Breast epithelium (tissue), 4 donors: Measurements from ENCODE around the gene SCARF1. TPM values are rescaled to one million over a fixed set of nuclear protein-coding genes. Genes with fewer than 3 reads are reported as not detected.

Experiments
- DNase-seq, 2 donors: peaks; one replicate each; pipeline ENCODE4 v3.0.0-alpha.2; 2019; ENCODE audit warnings: low spot score in 2 of 2
- H3K27ac ChIP-seq, 2 donors: fragments of 200-600 bp; sonication (generic) in 1 of 2; one replicate each; pipeline ENCODE4 v1.5.1; 2016 to 2019; ENCODE audit warnings: mild to moderate bottlenecking in 1 of 2
- H3K27me3 ChIP-seq, 2 donors: fragments of 200-600 bp; sonication (generic) in 1 of 2; one replicate each; pipeline versions ENCODE4 v1.5.1 to v1.6.0; 2017 to 2019; ENCODE audit warnings: control low read depth in 1 of 2, mild to moderate bottlenecking in 1 of 2
- H3K36me3 ChIP-seq: fragments of 200-600 bp; one replicate; pipeline ENCODE4 v1.5.1; 2019
- H3K4me1 ChIP-seq, 2 donors: fragments of 200-600 bp; sonication (generic); one replicate each; pipeline ENCODE4 v1.5.1; 2016 to 2019; ENCODE audit warnings: control low read depth in 1 of 2
- H3K4me3 ChIP-seq, 3 donors: fragments of 200-600 bp; sonication (generic); 1 replicate in 2 of 3; 2 replicates in 1 of 3; pipeline ENCODE4 v1.5.1; 2016 to 2019; ENCODE audit warnings: mild to moderate bottlenecking in 3 of 3, moderate library complexity in 2 of 3
- H3K9me3 ChIP-seq, 2 donors: fragments of 200-600 bp; sonication (generic) in 1 of 2; one replicate each; pipeline ENCODE4 v1.5.1; 2016 to 2019; ENCODE audit warnings: control low read depth in 1 of 2
- CTCF ChIP-seq, 3 donors: fragments of 450-650 bp; IDR thresholded peaks; one replicate each; pipeline ENCODE4 v1.5.1; 2016 to 2017; ENCODE audit warnings: antibody characterized with exemption in 3 of 3, mild to moderate bottlenecking in 3 of 3, moderate library complexity in 3 of 3
- POLR2A ChIP-seq: fragments of 450-650 bp; IDR thresholded peaks from one replicate; pipeline ENCODE4 v1.6.1; 2016; ENCODE audit warnings: antibody characterized with exemption, mild to moderate bottlenecking, moderate library complexity
- POLR2AphosphoS5 ChIP-seq, 3 donors: sonication (generic); formaldehyde crosslinking; IDR thresholded peaks; one replicate each; pipeline ENCODE4 v1.6.1; 2017; ENCODE audit warnings: antibody characterized with exemption in 3 of 3
- intact Hi-C: fragments of 100-400 bp; cut with DNase I; formaldehyde crosslinking; loops from one replicate; pipeline ENCODE4 v1.15.1; 2023; ENCODE audit warnings: low total_unique reads
- total RNA-seq, 3 donors: library from RNA; depleted of rRNA; stranded (reverse); fragments of >200 nt; gene quantifications; one replicate each; pipeline ENCODE4 v1.1.0, GENCODE V29; 2016

The SCARF1 gene
- total RNA-seq, 3 donors from 2014 or later = 4.2 to 11.5 (median 6.6) TPM

DNA sequence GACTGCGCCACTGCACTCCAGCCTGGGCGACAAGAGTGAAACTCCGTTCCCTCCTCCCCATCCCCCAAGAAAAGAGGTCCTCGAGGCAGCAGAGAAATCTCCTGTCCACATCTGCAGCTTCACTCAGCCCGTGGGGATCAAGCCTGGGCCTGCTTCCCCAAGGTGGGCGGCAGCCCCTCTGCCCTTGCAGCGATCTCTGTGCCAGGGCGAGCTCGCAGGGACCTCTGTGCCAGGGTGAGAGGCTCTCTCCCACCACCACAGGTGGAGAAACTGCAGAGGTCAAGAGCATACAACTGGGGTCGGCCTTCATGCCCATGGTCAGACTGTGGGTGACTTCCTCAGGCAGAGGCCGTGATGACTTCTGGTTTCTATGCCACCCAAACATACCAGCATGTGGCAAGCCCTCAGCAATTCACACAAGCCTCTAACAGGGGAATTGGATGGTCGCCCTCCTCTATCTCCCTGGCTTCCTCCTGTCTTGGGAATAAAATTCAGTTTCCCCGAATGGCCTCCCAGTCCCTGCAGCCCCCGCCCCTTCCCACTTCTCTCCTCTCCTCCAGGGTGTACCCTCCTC, 22.4 kb downstream of the SCARF1 start:
- intact Hi-C loops = no loop called here
- Histone ChIP-seq H3K27me3 (no peaks in the 10 kb centered on the region), H3K9me3 (no peaks in the 10 kb centered on the region), H3K4me3 (no peak overlapping the region), H3K4me1 (peaks cover 0 to 12% of the 10 kb centered on the region in 2 donors), H3K36me3 (no peaks in the 10 kb centered on the region), H3K27ac (no peak overlapping the region)
- TF ChIP-seq CTCF (IDR thresholded peaks at IDR 0.05) (no peak), POLR2AphosphoS5 (IDR thresholded peaks at IDR 0.05) (no peak), POLR2A (no peak)
- DNase-seq = no peak

DNA sequence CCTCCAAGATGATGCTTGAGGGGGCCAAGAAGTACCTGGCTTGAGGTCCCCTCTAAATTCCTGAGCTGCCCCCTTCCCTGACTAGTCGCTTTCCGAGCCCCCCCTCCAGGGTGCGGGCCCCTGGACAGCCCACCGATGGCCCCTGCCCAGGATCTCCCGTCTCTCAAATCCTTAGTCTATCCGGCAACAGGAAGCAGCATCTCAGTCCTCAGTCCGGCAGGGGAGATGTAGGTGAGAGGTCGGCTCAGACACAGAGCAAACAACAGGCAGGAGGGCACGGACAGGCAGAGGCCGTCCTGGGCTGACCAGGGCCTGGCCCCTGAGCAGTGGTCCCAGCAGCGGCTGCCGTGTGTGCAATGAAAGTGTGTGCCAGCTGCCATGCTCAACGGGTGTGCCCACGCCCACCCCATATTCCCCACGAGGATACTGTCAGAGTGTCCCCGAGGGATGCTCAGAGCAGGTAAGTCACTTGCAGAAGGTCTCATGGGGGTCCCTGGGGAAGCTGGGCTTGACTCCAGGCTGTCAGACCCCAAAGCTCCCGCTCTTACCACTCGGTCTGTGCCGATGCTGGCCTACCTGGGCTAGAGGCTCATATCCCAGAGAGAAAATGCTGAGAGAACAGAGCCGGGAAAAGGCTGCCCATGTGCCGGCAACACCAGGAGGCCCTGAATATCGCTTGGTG, 24.1 kb downstream of the SCARF1 start:
- Histone ChIP-seq H3K4me1 (no peaks in the 10 kb centered on the region), H3K4me3 (no peak overlapping the region), H3K36me3 (no peaks in the 10 kb centered on the region), H3K27ac (peak overlapping the region; percentile 19 to 79), H3K27me3 (no peaks in the 10 kb centered on the region), H3K9me3 (no peaks in the 10 kb centered on the region)
- no peak for DNase-seq
- no peak for TF ChIP-seq POLR2AphosphoS5 (IDR thresholded peaks at IDR 0.05)
- intact Hi-C loops = no loop called here

DNA sequence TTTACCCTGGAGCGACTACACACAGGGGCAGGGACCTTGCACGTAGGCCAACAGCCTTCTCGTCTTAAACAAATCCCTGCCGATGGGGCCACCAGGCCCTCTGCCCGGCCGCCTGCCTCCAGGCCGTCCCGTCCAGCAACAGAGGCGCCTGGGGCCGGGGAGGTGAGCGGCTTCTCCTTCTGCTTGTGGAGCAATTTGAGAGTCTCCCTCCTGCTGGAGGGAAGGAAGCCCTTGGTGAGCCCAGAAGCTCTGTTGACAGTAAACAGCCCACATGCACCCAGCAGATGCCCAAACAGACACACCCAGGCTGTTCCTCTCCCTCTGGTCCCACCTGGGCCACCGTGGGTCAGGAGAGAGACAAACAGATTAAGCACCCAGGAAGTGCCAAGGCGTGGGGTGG, 25.0 kb downstream of the SCARF1 start:
- no peak for DNase-seq
- TF ChIP-seq POLR2AphosphoS5 (IDR thresholded peaks at IDR 0.05) (no peak), POLR2A (no peak), CTCF (IDR thresholded peaks at IDR 0.05) (no peak)
- Histone ChIP-seq H3K27ac (peak overlapping the region in 1 of 2 donors; percentile 79), H3K9me3 (no peaks in the 10 kb centered on the region), H3K36me3 (no peaks in the 10 kb centered on the region), H3K4me3 (no peak overlapping the region), H3K4me1 (no peaks in the 10 kb centered on the region), H3K27me3 (no peaks in the 10 kb centered on the region)
- intact Hi-C loops = no loop called here

DNA sequence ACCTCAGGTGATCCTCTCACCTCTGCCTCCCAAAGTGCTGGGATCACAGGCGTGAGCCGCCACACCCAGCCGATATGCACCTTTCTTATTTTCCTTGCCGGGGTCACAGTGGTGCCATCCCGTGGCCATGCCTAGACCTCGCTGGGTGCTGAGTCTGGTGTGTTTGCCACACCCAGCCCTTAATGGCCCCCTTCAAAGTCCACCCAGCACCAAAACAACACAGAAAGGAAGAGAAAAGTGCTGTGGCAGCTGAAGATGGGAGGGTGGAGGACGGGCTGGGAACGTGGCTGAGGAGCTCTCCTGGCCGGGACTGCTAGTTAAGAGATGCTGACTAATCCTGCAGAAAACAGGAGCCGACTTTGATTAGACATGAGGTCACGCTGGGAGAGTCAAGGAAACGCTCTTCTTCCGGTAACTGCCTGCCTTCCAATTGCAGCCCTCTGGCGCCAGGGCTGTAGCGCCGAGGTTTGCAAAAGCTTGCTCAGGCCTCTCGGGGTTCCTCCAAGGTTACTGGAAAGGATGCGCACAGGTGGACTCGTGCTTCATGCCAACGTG, 27.8 kb downstream of the SCARF1 start:
- Histone ChIP-seq H3K9me3 (no peaks in the 10 kb centered on the region), H3K4me3 (no peak overlapping the region), H3K36me3 (no peaks in the 10 kb centered on the region), H3K27ac (peak overlapping the region; percentile 21 to 56), H3K4me1 (no peaks in the 10 kb centered on the region), H3K27me3 (no peaks in the 10 kb centered on the region)
- DNase-seq = no peak
- TF ChIP-seq CTCF (IDR thresholded peaks at IDR 0.05) (no peak), POLR2AphosphoS5 (IDR thresholded peaks at IDR 0.05) (no peak), POLR2A (no peak)
- intact Hi-C loops = no loop called here

DNA sequence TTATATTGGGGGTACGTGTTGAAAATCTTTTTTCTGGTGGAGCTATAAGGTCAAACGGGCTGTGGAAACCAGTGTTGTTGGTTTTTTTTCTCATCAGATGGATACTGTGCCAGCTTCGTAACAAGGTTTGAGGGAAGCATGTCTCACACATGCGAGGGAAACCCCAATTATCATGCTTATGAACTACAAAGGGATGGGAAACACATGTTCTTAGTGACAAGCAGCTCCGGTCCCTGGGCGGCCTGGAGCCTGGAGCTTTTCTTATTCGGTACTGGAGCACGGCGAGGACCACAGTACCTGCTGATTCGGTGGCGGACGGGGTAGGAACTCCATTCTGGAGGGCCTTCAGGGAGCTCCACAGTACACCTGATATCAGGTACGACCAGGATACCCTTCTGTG, 29.4 kb downstream of the SCARF1 start:
- Histone ChIP-seq H3K27ac (no peak overlapping the region), H3K36me3 (no peaks in the 10 kb centered on the region), H3K9me3 (no peaks in the 10 kb centered on the region), H3K4me1 (no peaks in the 10 kb centered on the region), H3K27me3 (no peaks in the 10 kb centered on the region), H3K4me3 (no peak overlapping the region)
- no peak for DNase-seq
- intact Hi-C loops = no loop called here
- TF ChIP-seq CTCF (IDR thresholded peaks at IDR 0.05) (no peak), POLR2AphosphoS5 (IDR thresholded peaks at IDR 0.05) (no peak), POLR2A (no peak)
